K562 (cell line): ENCODE results near the gene SULT1C4.

Source experiments
- COPS2 ChIP-seq: fragments of 450-650 bp; conservative IDR thresholded peaks from 2 replicates; pipeline ENCODE4 v1.6.1; 2016; ENCODE audit warnings: mild to moderate bottlenecking, moderate library complexity
- ETV6 ChIP-seq, 3 experiments: fragments of 150-350 bp in 1 of 3; sonication (generic) in 1 of 3; formaldehyde crosslinking in 1 of 3; IDR thresholded peaks; 2 replicates each; pipeline versions ENCODE4 v1.6.1 to v1.8.0; 2014 to 2022; ENCODE audit warnings: borderline replicate concordance in 2 of 3, low read depth in 2 of 3, antibody characterized with exemption in 1 of 3, low read length in 1 of 3, mild to moderate bottlenecking in 1 of 3, missing genetic modification reagents in 1 of 3
- SMARCC2 ChIP-seq: fragments of 450-650 bp; IDR thresholded peaks from 2 replicates; pipeline ENCODE4 v1.6.1; 2017; ENCODE audit warnings: antibody characterized with exemption, moderate library complexity, mild to moderate bottlenecking, low read depth
- ZNF785 ChIP-seq: fragments of 250-450 bp; sonication (Bioruptor Pico); IDR thresholded peaks from 2 replicates; pipeline ENCODE4 v1.4.0; 2020; ENCODE audit warnings: mild to moderate bottlenecking
- TF ChIP-seq, protein P1 (sequence below): fragments of 200-800 bp; sonication (Bioruptor generic); IDR thresholded peaks from 2 replicates; pipeline ENCODE4 v1.6.1; 2017; ENCODE audit warnings: missing genetic modification characterization, missing compliant biosample characterization

DNA sequence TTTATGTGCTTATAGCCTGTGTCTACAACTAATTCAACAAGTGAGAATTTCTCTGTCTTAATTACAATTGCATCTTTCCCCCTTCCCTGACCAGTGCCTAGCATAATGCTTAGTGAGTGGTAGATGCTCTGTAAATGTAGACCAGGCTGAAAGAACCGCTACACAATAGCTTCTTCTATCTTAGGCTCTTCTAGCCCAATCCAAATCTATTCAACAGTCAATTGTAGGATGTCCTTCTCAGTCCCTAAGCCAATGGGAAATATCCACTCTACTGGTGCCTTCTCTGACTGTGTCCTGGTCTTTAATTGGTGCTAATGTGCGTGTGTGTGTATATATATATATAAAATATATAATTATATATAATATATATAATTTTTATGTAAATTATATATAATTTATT, 37.2 kb downstream of the SULT1C4 start:
- TF ChIP-seq ETV6 (IDR thresholded peaks at IDR 0.05; ENCODE audit: borderline replicate concordance in 1 of 2, low read depth in 2 of 2, low read length in 1 of 2): no peak
- TF ChIP-seq ETV6 (CRISPR knock-in tag; IDR thresholded peaks at IDR 0.05; ENCODE audit: borderline replicate concordance): no peak
- TF ChIP-seq COPS2: no peak
- TF ChIP-seq, protein P1, sequence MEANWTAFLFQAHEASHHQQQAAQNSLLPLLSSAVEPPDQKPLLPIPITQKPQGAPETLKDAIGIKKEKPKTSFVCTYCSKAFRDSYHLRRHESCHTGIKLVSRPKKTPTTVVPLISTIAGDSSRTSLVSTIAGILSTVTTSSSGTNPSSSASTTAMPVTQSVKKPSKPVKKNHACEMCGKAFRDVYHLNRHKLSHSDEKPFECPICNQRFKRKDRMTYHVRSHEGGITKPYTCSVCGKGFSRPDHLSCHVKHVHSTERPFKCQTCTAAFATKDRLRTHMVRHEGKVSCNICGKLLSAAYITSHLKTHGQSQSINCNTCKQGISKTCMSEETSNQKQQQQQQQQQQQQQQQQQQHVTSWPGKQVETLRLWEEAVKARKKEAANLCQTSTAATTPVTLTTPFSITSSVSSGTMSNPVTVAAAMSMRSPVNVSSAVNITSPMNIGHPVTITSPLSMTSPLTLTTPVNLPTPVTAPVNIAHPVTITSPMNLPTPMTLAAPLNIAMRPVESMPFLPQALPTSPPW (CRISPR knock-in tag): no peak
- no peak for TF ChIP-seq ZNF785
- no peak for TF ChIP-seq SMARCC2
